ENCODE results near the gene NR4A2. TPM values are rescaled to one million over a fixed set of nuclear protein-coding genes. Genes with fewer than 3 reads are reported as not detected.

NR4A2 gene
- total and polyA plus RNA-seq, 2 donors (not counting 3 experiments of a cell fraction or from before 2014, with no cell fraction given), result 1.0 to 1.9 TPM

DNA sequence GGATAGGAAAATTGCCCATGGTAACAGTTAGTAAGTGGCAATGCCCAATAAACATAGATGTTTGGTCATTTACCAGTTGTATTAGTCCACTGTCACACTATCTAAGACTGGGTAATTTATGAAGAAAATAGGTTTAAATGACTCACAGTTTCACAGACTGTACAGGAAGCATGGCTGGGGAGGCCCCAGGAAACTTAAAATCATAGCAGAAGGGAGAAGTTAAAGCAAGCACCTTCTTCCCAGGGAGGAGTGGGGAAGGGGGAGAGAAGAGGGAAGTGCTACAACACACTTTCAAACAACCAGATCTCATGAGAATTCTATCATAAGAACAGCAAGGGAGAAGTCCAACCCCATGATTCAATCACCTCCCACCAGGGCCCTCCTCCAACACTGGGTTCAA is 23.4 kb downstream of the NR4A2 start:
- Histone ChIP-seq H3K4me2 (ENCODE audit: insufficient read depth, low read length) (no peak overlapping the region), H3K79me2 (ENCODE audit: control insufficient read depth, insufficient read depth, low read length) (no peaks in the 10 kb centered on the region), H2AFZ (ENCODE audit: low read depth, low read length) (no peak overlapping the region), H3K27ac (ENCODE audit: insufficient read depth, low read depth, low read length) (no peak overlapping the region), H3K4me3 (replicated peaks in 1 of 3; ENCODE audit: insufficient read depth in 1 of 3, low read depth in 1 of 3, low read length in 3 of 3) (no peak overlapping the region), H3K9ac (replicated peaks; ENCODE audit: extremely low read depth, insufficient read depth, low read length) (no peak overlapping the region), H3K27me3 (ENCODE audit: control insufficient read depth in 2 of 2, insufficient read depth in 2 of 2, low read length in 2 of 2) (peaks cover 2 to 4% of the 10 kb centered on the region in 2 experiments), H3K9me3 (replicated peaks; ENCODE audit: control insufficient read depth, insufficient read depth, low read length) (no peaks in the 10 kb centered on the region), H4K20me1 (replicated peaks; ENCODE audit: control insufficient read depth, extremely low read depth, insufficient read depth, low read length) (no peaks in the 10 kb centered on the region), H3K9me1 (replicated peaks; ENCODE audit: control insufficient read depth, extremely low read depth, insufficient read depth, low read length) (no peaks in the 10 kb centered on the region), H3K4me1 (ENCODE audit: control insufficient read depth, extremely low read depth, insufficient read depth, low read length) (no peaks in the 10 kb centered on the region), H3K36me3 (ENCODE audit: control insufficient read depth in 2 of 2, extremely low read depth in 1 of 2, insufficient read depth in 2 of 2, low read length in 2 of 2) (no peaks in the 10 kb centered on the region)
- no TSS peak for BruUV-seq (replicated peaks)
- ChIA-PET CTCF (no interaction called here), POLR2A (no interaction called here)
- intact Hi-C loops (cut with micrococcal nuclease) (no loop called here), dilution Hi-C loops (cut with MboI; ENCODE audit: extremely low pct_ligation_motif_present, low sequenced_read_pairs) (no loop called here)
- DNase-seq (ENCODE audit: low read depth, low spot score) (no peak), FAIRE-seq (no peak)
- no peak for TF ChIP-seq MYC (IDR thresholded peaks at IDR 0.05; ENCODE audit: low read depth, low read length)
- TF ChIP-seq FOS (IDR thresholded peaks at IDR 0.05; ENCODE audit: borderline replicate concordance, insufficient read depth, low read length), result peak; percentile 14
- no peak for TF ChIP-seq JUN (IDR thresholded peaks at IDR 0.05; ENCODE audit: borderline replicate concordance, insufficient read depth, insufficient read length, low read depth)
- TF ChIP-seq POLR2AphosphoS5 (IDR thresholded peaks at IDR 0.05; ENCODE audit: insufficient read depth, low read depth, low read length), result no peak

DNA sequence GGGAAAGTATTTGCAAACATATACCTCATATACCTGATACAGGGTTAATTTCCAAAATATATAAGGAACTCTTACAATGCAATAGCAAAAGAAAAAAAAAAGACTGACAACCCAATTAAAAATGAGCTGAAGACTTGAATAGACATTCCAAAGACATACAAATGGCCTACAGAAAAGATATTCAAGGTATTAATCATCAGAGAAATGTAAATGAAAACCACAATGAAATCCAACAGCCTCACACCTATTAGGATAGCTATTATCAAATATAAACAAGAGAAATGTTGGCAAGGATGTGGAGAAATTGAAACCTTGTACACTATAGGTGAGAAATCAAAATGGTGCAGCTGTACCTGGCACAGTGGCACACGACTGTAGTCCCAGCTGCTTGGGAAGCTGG is 25.7 kb downstream of the NR4A2 start:
- CTCF ChIA-PET, result interaction anchor here (1.4 kb wide), 2 partner anchors 10 to 21 kb away, joined by 3 read pairs; no protein-coding TSS in a partner anchor
- Histone ChIP-seq H3K27me3 (ENCODE audit: control insufficient read depth in 2 of 2, insufficient read depth in 2 of 2, low read length in 2 of 2) (no peaks in the 10 kb centered on the region), H3K4me1 (ENCODE audit: control insufficient read depth, extremely low read depth, insufficient read depth, low read length) (no peaks in the 10 kb centered on the region), H2AFZ (ENCODE audit: low read depth, low read length) (no peak overlapping the region), H4K20me1 (replicated peaks; ENCODE audit: control insufficient read depth, extremely low read depth, insufficient read depth, low read length) (no peaks in the 10 kb centered on the region), H3K36me3 (ENCODE audit: control insufficient read depth in 2 of 2, extremely low read depth in 1 of 2, insufficient read depth in 2 of 2, low read length in 2 of 2) (no peaks in the 10 kb centered on the region), H3K79me2 (ENCODE audit: control insufficient read depth, insufficient read depth, low read length) (no peaks in the 10 kb centered on the region), H3K9me3 (replicated peaks; ENCODE audit: control insufficient read depth, insufficient read depth, low read length) (no peaks in the 10 kb centered on the region), H3K9me1 (replicated peaks; ENCODE audit: control insufficient read depth, extremely low read depth, insufficient read depth, low read length) (no peaks in the 10 kb centered on the region), H3K27ac (ENCODE audit: insufficient read depth, low read depth, low read length) (no peak overlapping the region), H3K9ac (replicated peaks; ENCODE audit: extremely low read depth, insufficient read depth, low read length) (no peak overlapping the region), H3K4me2 (ENCODE audit: insufficient read depth, low read length) (no peak overlapping the region), H3K4me3 (replicated peaks in 1 of 3; ENCODE audit: insufficient read depth in 1 of 3, low read depth in 1 of 3, low read length in 3 of 3) (no peak overlapping the region)
- POLR2A ChIA-PET, result no interaction called here
- dilution Hi-C loops (cut with MboI; ENCODE audit: extremely low pct_ligation_motif_present, low sequenced_read_pairs), result no loop called here
- no TSS peak for BruUV-seq (replicated peaks)
- no peak for FAIRE-seq
- DNase-seq (ENCODE audit: low read depth, low spot score), result no peak
- intact Hi-C loops (cut with micrococcal nuclease), result no loop called here
- TF ChIP-seq FOS (IDR thresholded peaks at IDR 0.05; ENCODE audit: borderline replicate concordance, insufficient read depth, low read length) (no peak), POLR2AphosphoS5 (IDR thresholded peaks at IDR 0.05; ENCODE audit: insufficient read depth, low read depth, low read length) (no peak), MYC (IDR thresholded peaks at IDR 0.05; ENCODE audit: low read depth, low read length) (no peak), GATA2 (IDR thresholded peaks at IDR 0.05; ENCODE audit: insufficient read depth, insufficient read length, low read depth, low read length) (no peak), MAX (IDR thresholded peaks at IDR 0.05; ENCODE audit: insufficient read depth, insufficient read length) (no peak), CTCF (IDR thresholded peaks at IDR 0.05; ENCODE audit: extremely low read depth in 1 of 2, insufficient read depth in 1 of 2, low read depth in 1 of 2, low read length in 2 of 2) (no peak), JUN (IDR thresholded peaks at IDR 0.05; ENCODE audit: borderline replicate concordance, insufficient read depth, insufficient read length, low read depth) (no peak), POLR2A (IDR thresholded peaks at IDR 0.05; ENCODE audit: low read depth, low read length) (no peak), EZH2 (IDR thresholded peaks at IDR 0.05; ENCODE audit: borderline replicate concordance, low read depth, low read length, severe bottlenecking) (no peak)

Measured in endothelial cell of umbilical vein (primary cell).